ENCODE data around the gene CDH13.

- TF ChIP-seq CTCF (IDR thresholded peaks at IDR 0.05; ENCODE audit: low read depth, low read length, poor library complexity, severe bottlenecking): no peak
- no peak for TF ChIP-seq EZH2phosphoT487 (IDR thresholded peaks at IDR 0.05; ENCODE audit: borderline replicate concordance, low read length)
Measured at GRCh38 chr16:83453977-83454376, 827.2 kb downstream of the CDH13 start.

Measured in DOHH2 (cell line).